ENCODE measurements around the gene ARHGEF2.
A peak's percentile ranks its signal among the peaks of the same experiment; 100 is the strongest.

Gene ARHGEF2

DNA sequence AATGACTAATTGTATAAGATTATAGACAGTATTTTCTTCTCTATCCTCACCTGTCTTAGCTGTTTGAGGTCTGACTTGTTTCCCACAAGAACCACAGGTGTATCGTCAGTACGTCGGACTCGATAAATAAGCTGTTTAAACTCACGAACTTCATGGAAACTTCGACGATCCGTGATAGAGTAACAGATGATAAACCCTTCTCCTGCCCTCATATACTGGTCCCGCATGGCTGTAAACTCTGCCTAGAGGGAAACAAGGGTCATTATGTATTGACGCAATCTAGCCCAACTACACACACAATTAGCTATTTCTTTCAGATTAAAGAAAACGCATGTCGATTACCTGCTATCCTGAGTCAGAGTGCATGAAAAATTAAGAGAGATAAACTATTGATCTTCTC lies 74.1 kb downstream of the ARHGEF2 start:
- Mint-ChIP-seq H3K27me3 (no peaks in the 10 kb centered on the region), H3K27ac (peak overlapping the region; percentile 71), H3K9me3 (no peaks in the 10 kb centered on the region), H3K36me3 (ENCODE audit: low read depth) (peaks cover 82% of the 10 kb centered on the region), H3K4me3 (no peak overlapping the region), H3K4me1 (ENCODE audit: low read depth) (peaks cover 4% of the 10 kb centered on the region)
- no peak for DNase-seq

DNA sequence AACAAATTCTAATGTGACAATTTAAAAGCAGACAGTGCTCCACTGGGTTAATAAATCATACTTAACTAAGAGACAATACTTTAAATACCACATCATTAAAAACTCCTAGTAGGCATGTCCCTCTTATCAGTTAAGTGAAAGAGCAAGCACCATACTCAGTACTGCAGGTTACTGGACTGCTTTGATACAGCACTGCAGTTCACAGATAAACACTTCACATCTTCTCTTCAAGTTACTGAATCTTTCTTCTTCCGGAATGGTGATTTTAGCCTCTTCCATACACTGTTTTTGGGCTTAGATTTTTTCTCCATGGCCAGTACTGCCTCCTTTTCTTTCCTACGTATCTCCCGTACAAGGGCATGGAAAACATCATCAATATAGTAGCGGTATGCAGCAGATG lies 78.2 kb downstream of the ARHGEF2 start:
- Mint-ChIP-seq H3K4me3 (no peak overlapping the region), H3K36me3 (ENCODE audit: low read depth) (peaks cover 80% of the 10 kb centered on the region), H3K4me1 (ENCODE audit: low read depth) (peaks cover 3% of the 10 kb centered on the region), H3K27me3 (no peaks in the 10 kb centered on the region), H3K9me3 (no peaks in the 10 kb centered on the region), H3K27ac (peak overlapping the region; percentile 6)
- DNase-seq, result no peak

DNA sequence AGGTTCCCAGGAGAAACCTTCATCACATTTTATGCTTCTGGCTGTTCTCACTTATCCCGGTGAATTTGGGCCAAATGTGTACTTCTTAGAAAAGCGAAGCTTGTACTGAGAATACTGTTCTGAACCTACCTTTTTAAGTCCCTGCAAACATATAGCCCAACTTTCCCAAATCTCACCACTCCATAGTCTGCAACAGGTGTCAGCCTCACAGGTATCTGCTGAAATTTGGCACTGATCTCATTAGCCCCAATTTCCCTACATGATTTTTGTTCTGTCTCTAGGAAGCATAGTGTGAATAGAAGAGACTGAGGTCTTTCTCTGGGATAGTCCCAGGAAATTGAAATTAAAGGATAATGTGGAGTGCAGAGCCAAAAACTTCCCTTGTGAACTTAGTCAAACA lies 78.7 kb downstream of the ARHGEF2 start:
- Mint-ChIP-seq H3K4me1 (ENCODE audit: low read depth) (peaks cover 3% of the 10 kb centered on the region), H3K4me3 (no peak overlapping the region), H3K27me3 (no peaks in the 10 kb centered on the region), H3K27ac (no peak overlapping the region), H3K36me3 (ENCODE audit: low read depth) (peaks cover 76% of the 10 kb centered on the region), H3K9me3 (no peaks in the 10 kb centered on the region)
- no peak for DNase-seq

DNA sequence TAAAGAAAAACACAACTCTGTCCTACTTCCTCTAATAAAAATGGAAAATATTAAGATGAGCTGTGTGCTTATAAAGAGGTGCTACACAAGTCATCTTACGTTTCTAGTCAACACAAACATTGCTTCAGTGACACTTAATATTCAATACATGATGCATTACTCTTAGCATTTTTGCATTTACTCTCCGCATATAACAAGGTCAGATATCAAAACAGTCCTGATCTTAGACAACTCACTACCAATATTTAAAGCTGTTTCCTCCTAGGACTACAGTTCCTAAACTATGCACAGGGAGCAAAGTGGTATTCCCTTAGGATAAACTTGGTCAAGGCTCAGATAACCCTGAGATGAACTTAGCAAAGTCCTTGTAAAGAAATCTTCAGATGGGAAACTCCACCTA lies 79.5 kb downstream of the ARHGEF2 start:
- no peaks in the 10 kb centered on the region for H3K27me3 Mint-ChIP-seq
- H3K36me3 Mint-ChIP-seq (ENCODE audit: low read depth), result peaks cover 69% of the 10 kb centered on the region
- H3K27ac Mint-ChIP-seq, result no peak overlapping the region
- no peak for DNase-seq
- H3K9me3 Mint-ChIP-seq, result no peaks in the 10 kb centered on the region
- H3K4me1 Mint-ChIP-seq (ENCODE audit: low read depth), result peaks cover 5% of the 10 kb centered on the region
- H3K4me3 Mint-ChIP-seq, result no peak overlapping the region

DNA sequence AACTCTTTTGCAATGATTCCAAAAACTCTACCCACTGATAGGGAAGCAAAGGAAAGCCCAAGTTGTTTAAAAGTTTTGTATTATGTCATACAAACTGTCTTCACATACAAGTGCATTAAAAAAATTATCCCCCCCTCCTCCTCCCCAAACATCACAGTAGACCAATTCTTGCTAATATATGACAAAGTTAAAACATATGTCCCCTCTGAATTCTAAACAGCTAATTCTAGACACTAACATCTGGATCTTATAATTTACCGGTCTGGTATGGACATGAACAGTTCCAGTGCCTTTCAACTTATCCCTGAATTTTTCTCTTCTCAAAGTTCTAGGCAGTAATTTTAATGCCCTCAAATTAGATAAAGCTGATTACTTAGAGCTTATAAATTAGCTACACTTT lies 80.6 kb downstream of the ARHGEF2 start:
- Mint-ChIP-seq H3K27me3 (no peaks in the 10 kb centered on the region), H3K27ac (peak overlapping the region; percentile 56)

More for the DNA sequence above, 80.6 kb downstream of the ARHGEF2 start:
- Mint-ChIP-seq H3K36me3 (ENCODE audit: low read depth) (peaks cover 58% of the 10 kb centered on the region), H3K9me3 (no peaks in the 10 kb centered on the region), H3K4me3 (no peak overlapping the region), H3K4me1 (ENCODE audit: low read depth) (peaks cover 17% of the 10 kb centered on the region)
- DNase-seq, result no peak
